Measurements from ENCODE around the gene GASK1A.

DNA sequence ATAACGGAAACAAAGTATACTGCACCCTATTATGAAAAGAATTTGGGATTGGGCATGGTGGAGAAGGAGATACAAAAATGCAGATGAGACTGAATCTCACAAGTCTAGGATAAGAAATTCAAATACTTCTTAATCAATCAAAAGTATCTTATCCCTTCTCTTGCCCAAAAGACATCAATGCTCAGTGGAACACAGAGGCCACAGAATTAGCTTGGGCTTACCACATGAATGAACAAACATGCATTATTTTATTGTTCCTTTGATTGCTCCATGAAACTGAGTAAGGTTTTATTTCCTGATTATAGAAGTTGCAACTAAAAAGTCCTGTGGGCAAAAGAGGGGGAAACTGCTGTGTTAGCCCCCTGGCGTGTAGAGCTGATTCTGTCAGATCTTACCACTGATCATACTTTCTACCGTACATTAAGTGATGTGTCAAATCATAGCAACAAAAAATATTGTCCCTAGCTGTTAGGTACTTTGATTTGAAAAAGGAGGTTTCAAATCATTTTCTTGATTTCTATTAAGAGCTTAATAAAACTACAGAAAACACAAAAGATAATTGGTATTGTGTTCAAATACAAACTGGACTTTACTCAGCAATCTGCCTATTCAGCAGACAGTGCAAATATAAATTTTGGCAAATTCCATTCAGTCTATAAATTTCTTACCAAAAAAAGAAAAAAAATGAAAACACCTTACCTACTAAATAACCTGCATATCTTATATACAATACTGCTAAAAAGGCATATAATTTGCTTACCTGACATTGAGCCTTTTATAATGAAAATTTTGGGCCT lies 7.9 kb upstream of the GASK1A start:
- TF ChIP-seq, protein P1, sequence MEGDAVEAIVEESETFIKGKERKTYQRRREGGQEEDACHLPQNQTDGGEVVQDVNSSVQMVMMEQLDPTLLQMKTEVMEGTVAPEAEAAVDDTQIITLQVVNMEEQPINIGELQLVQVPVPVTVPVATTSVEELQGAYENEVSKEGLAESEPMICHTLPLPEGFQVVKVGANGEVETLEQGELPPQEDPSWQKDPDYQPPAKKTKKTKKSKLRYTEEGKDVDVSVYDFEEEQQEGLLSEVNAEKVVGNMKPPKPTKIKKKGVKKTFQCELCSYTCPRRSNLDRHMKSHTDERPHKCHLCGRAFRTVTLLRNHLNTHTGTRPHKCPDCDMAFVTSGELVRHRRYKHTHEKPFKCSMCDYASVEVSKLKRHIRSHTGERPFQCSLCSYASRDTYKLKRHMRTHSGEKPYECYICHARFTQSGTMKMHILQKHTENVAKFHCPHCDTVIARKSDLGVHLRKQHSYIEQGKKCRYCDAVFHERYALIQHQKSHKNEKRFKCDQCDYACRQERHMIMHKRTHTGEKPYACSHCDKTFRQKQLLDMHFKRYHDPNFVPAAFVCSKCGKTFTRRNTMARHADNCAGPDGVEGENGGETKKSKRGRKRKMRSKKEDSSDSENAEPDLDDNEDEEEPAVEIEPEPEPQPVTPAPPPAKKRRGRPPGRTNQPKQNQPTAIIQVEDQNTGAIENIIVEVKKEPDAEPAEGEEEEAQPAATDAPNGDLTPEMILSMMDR (conservative IDR thresholded peaks at IDR 0.05), result no peak
- TF ChIP-seq EZH2 (IDR thresholded peaks at IDR 0.05; ENCODE audit: low read depth), result no peak

All from PC-9 (cell line).